Peyer's patch (tissue), 4 donors: Measurements from ENCODE around the gene ZNF492.

Experiments used
- CTCF ChIP-seq, 6 experiments: fragments of 450-650 bp in 4 of 6; fragments of 200-600 bp in 2 of 6; sonication (generic) in 1 of 6; IDR thresholded peaks; one replicate each; pipeline ENCODE4 v1.5.1; 2017 to 2019; ENCODE audit warnings: antibody characterized with exemption in 6 of 6, mild to moderate bottlenecking in 3 of 6, moderate library complexity in 1 of 6
- POLR2A ChIP-seq, 2 donors: fragments of 450-650 bp; IDR thresholded peaks; one replicate each; pipeline ENCODE4 v1.5.1; 2017; ENCODE audit warnings: antibody characterized with exemption in 2 of 2, mild to moderate bottlenecking in 2 of 2, moderate library complexity in 2 of 2

- TF ChIP-seq CTCF (IDR thresholded peaks at IDR 0.05) (no peak), POLR2A (IDR thresholded peaks at IDR 0.05) (no peak)
These were observed 11.0 kb upstream of the ZNF492 start for GRCh38 chr19:22622901-22623840.
